22Rv1 (cell line): ENCODE measurements around the gene PTX3.

Source experiments
- H3K27ac ChIP-seq: fragments of 450-650 bp; 2 replicates; pipeline ENCODE4 v1.5.1; 2017
- ZFX ChIP-seq: fragments of 450-650 bp; IDR thresholded peaks from 2 replicates; pipeline ENCODE4 v1.6.1; 2017; ENCODE audit warnings: antibody characterized with exemption, borderline replicate concordance
- TF ChIP-seq, protein P1 (sequence below): fragments of 450-650 bp; IDR thresholded peaks from 2 replicates; pipeline ENCODE4 v1.5.1; 2017; ENCODE audit warnings: mild to moderate bottlenecking

The PTX3 gene

DNA sequence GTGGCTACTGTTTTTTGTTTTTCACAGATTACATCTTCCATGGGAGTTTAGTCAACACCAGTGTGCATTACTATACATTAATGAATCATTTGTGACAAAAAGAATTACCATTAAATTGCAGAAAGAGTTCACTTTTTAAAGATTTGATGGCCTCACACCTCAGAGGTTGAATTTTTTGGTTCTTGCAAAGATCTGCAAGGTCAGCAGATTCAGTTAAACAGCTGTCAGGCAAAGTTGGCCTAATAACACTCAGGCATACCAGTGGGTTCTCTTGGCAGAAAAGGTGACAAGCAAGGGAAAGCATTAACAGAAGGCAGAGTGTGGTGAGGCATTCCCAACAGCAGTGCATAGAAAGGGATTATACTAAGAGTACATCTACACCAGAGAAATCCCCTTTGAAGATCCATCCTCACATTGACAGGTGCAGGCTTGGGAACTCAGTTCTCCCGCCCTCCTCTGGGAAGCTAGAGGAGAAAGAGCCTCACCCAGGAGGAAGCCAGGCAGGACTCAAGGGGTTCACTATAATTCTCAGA, 24.3 kb upstream of the PTX3 start:
- TF ChIP-seq ZFX: no peak
- TF ChIP-seq, protein P1, sequence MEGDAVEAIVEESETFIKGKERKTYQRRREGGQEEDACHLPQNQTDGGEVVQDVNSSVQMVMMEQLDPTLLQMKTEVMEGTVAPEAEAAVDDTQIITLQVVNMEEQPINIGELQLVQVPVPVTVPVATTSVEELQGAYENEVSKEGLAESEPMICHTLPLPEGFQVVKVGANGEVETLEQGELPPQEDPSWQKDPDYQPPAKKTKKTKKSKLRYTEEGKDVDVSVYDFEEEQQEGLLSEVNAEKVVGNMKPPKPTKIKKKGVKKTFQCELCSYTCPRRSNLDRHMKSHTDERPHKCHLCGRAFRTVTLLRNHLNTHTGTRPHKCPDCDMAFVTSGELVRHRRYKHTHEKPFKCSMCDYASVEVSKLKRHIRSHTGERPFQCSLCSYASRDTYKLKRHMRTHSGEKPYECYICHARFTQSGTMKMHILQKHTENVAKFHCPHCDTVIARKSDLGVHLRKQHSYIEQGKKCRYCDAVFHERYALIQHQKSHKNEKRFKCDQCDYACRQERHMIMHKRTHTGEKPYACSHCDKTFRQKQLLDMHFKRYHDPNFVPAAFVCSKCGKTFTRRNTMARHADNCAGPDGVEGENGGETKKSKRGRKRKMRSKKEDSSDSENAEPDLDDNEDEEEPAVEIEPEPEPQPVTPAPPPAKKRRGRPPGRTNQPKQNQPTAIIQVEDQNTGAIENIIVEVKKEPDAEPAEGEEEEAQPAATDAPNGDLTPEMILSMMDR: no peak
- no peak overlapping the region for H3K27ac ChIP-seq

DNA sequence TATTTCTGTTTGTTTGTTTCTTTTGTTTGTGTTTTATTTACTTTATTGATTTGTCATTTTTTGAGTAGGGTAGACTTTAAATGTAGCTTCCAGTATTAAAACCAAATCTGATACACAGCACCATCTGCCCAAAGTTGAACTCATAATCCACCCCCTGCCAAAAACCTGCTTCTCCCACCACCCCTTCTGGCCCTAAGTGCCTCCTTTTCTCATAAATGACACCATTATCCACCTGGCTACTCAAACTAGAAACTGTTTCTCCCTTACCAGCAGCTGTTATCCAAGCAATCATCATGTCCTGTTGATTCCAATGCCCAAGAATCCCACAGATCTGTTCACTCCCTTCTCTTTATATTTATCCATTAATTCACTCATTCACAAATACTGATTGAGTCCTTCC, 21.8 kb upstream of the PTX3 start:
- no peak for TF ChIP-seq ZFX
- TF ChIP-seq, protein P1: no peak
- no peak overlapping the region for H3K27ac ChIP-seq

DNA sequence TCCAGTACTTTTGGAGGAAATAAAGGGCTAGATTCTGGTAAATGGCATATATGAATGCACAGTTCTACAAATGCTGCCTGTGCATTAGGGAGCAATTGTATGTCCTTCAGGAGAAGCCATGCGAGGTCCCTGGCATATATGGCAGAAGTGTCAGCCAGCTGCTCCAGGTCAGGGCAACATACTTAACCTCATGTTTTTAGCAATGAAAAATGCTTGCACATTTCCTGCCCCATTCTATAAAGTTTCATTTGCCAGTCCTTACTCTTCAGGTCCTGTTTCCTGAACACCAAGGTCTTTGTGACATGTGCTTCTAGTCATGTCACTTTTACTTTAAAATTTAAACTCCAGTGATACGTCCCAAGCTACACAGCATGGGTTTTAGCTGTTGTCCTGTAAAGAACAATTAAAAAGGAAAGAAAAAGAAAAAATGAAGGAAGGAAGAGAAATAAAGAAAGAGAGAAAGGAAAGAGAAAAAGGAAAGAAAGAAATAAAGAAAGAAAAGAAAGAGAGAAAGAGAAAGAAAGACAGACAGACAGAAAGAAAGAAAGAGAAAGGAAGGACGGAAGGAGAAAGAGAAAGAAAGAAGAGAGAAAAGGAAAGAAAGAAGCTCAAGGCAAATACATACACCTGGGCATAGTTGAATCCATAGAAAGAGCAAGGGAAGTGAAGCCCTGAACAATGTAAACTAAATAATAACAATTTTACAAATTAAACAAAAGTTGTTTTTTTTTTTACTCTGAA, 20.1 kb upstream of the PTX3 start:
- no peak overlapping the region for H3K27ac ChIP-seq
- TF ChIP-seq, protein P1: no peak
- no peak for TF ChIP-seq ZFX

DNA sequence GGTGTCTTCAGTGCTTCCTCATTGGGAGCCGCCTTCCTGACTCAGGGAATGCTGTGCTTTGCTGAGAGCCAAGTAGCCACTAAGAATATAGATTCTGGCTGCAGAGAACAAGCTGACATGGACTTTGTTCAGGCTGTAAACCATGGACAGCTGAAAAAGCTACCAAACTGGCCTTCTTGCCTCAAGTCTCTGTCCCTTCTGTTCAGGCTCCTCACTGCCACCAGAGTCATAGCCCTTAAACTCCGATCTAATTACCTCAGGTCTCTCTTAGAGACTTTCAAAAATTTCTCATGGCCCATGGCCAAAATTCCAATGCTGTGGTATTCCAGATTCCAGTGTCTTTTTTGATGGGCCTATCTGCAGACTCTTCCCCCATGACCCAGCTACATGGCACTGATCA, 19.4 kb upstream of the PTX3 start:
- H3K27ac ChIP-seq: no peak overlapping the region
- TF ChIP-seq, protein P1: no peak
- TF ChIP-seq ZFX: no peak

DNA sequence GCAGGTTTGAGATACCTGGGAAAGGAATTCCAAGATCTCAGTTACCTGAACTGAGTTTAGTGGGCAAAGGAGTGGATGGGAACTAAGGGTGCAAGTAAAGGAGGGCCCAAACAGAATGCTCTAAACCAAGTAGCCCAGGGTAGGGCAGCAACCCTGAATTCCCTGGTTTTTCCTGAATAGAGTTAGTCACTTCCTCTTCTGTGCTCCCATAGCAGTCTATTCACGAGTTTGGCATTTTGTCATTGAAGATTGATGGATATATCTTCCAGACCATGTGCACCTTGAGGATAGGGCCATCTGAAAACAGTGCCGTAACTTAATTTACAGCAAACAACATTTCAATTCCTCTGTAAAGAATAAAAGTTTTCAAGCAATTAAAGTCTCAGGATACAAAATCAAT, 18.5 kb upstream of the PTX3 start:
- H3K27ac ChIP-seq: no peak overlapping the region
- TF ChIP-seq, protein P1: no peak
- TF ChIP-seq ZFX: no peak

DNA sequence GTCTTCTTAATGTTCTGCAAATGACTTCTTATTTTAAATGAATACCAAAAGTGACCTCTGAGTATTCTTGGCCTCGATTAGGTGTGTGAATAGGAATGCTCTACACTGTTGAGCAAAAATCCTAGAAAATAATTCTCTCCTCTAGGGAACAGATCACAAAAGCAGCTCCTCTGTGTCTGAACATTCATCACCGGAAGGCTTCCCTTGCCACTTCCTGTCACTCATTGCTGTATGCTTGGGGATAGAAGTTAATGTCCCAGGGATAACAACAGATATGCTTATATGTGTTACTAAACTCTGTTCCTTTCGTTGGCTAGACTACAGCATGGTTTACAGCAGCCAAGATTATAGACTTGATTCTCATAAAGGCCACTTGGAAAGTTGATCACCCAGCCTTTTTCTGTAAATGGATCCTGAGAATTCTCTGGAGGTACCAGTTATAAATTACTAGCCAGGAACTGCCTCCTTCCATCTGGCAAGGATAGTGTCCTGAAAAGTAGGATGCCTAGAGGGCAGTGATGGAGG, 16.0 kb upstream of the PTX3 start:
- H3K27ac ChIP-seq: no peak overlapping the region
- TF ChIP-seq ZFX: no peak
- TF ChIP-seq, protein P1: no peak

DNA sequence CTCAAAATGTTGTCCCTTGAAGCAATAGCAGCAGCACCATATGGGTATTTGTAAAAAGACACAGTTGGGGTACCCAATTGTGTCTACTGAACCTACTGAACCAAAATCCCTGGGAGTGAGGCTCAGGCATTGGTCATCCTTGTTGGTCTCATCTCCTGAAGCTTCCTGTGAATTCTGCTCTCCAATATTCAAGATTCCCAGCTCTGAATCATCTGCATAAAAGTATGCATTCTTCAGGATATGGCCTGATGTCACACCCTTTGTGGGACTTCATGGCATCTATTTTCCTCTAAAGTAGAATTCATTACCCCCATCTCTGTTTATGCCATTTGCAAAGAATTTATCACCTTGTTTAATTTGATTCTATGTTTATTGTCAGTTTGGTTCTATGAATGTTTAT, 13.3 kb upstream of the PTX3 start:
- TF ChIP-seq ZFX: no peak
- TF ChIP-seq, protein P1: no peak
- no peak overlapping the region for H3K27ac ChIP-seq
